ENCODE data around the gene ZNF318.

Gene ZNF318

GRCh38 chr6:43299338-43300293 is 69.8 kb downstream of the ZNF318 start:
- no peak for DNase-seq

GRCh38 chr6:43298565-43299337 is 70.7 kb downstream of the ZNF318 start:
- no peak for DNase-seq

GRCh38 chr6:43297644-43298564 is 71.5 kb downstream of the ZNF318 start, which contains the start of gene SLC22A7:
TSS of gene SLC22A7 (plus strand) at chr6:43298260. CDS start at chr6:43298359, 99 bp downstream.
- no peak for DNase-seq

- DNase-seq: no peak
These were observed 72.5 kb downstream of the ZNF318 start for GRCh38 chr6:43296780-43297497.

- DNase-seq: no peak
These were observed 74.0 kb downstream of the ZNF318 start for GRCh38 chr6:43295456-43295855.

GRCh38 chr6:43294536-43294935 is 74.9 kb downstream of the ZNF318 start:
- DNase-seq: no peak

- no peak for DNase-seq
These were observed 75.7 kb downstream of the ZNF318 start for GRCh38 chr6:43293698-43294097.

GRCh38 chr6:43292763-43293318 is 76.6 kb downstream of the ZNF318 start:
- no peak for DNase-seq

- DNase-seq: no peak
These were observed 77.1 kb downstream of the ZNF318 start for GRCh38 chr6:43292341-43292740.

GRCh38 chr6:43291708-43292107 is 77.7 kb downstream of the ZNF318 start:
- DNase-seq: no peak

GRCh38 chr6:43290905-43291355 is 78.5 kb downstream of the ZNF318 start:
- no peak for DNase-seq

- DNase-seq: no peak
These were observed 79.0 kb downstream of the ZNF318 start for GRCh38 chr6:43290339-43290904.

GRCh38 chr6:43287717-43288679 is 81.4 kb downstream of the ZNF318 start:
- no peak for DNase-seq

GRCh38 chr6:43286980-43287716 is 82.3 kb downstream of the ZNF318 start:
- no peak for DNase-seq

- DNase-seq: no peak
These were observed 82.9 kb downstream of the ZNF318 start for GRCh38 chr6:43286456-43286979.
